BLaER1 (cell line): Measurements from ENCODE around the gene PRXL2C.

Source experiments
- H3K27ac ChIP-seq: shearing (Covaris generic); formaldehyde crosslinking; 2 replicates; pipeline ENCODE4 v1.8.1; 2022
- H3K27me3 ChIP-seq: shearing (Covaris generic); formaldehyde crosslinking; 2 replicates; pipeline ENCODE4 v1.8.1; 2022
- H3K36me3 ChIP-seq: shearing (Covaris generic); formaldehyde crosslinking; 2 replicates; pipeline ENCODE4 v1.8.1; 2022
- H3K4me1 ChIP-seq: shearing (Covaris generic); formaldehyde crosslinking; 2 replicates; pipeline ENCODE4 v1.8.1; 2022
- H3K4me2 ChIP-seq: shearing (Covaris generic); formaldehyde crosslinking; 2 replicates; pipeline ENCODE4 v1.8.1; 2022
- H3K4me3 ChIP-seq: shearing (Covaris generic); formaldehyde crosslinking; 2 replicates; pipeline ENCODE4 v1.8.1; 2022
- H3K9ac ChIP-seq: shearing (Covaris generic); formaldehyde crosslinking; 2 replicates; pipeline ENCODE4 v1.8.1; 2022
- H3K9me3 ChIP-seq: shearing (Covaris generic); formaldehyde crosslinking; 2 replicates; pipeline ENCODE4 v1.8.1; 2022
- H4K20me1 ChIP-seq: shearing (Covaris generic); formaldehyde crosslinking; 2 replicates; pipeline ENCODE4 v1.8.1; 2022
- Cebpa-rat ChIP-seq: shearing (Covaris generic); IDR thresholded peaks from 2 replicates; pipeline ENCODE4 v1.8.1; 2022

PRXL2C gene

DNA sequence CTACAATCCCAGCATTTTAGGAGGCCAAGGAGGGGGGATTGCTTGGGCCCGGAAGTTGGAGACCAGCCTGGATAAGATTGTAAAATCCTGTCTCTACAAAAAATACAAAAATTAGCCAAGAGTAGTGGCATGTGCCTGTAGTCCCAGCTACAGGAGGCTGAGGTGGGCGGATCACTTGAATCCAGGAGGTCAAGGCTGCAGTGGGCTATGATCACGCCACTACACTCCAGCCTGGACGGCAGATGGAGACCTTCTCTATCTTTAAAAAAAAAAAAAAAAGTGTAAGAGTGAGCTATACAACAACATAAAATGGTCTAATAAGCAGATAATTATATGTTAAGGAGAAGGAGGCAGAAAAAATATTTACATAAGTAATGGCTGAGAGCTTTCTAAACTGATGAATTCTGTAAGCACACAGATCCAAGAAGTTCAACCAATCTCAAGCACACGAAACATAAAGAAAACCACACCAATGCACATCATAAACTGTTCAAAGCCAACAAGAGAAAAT lies 58.5 kb downstream of the PRXL2C start:
- Histone ChIP-seq H3K9ac (no peak overlapping the region), H3K27ac (no peak overlapping the region), H3K4me3 (no peak overlapping the region), H3K4me1 (no peaks in the 10 kb centered on the region), H3K36me3 (no peaks in the 10 kb centered on the region), H3K27me3 (no peaks in the 10 kb centered on the region), H4K20me1 (no peaks in the 10 kb centered on the region), H3K9me3 (0 out of 2 replicates have a peak, but pooled peaks cover 4% of the 10 kb centered on the region), H3K4me2 (no peak overlapping the region)
- no peak for TF ChIP-seq Cebpa-rat
